Measurements from ENCODE around the gene CSNK1G2.

CSNK1G2 gene

GRCh38 chr19:1968279-1969175, 27.6 kb downstream of the CSNK1G2 start:
- DNase-seq (ENCODE audit: low read depth in 2 of 2) = no peak

GRCh38 chr19:1969176-1970002, 28.4 kb downstream of the CSNK1G2 start:
- no peak for DNase-seq (ENCODE audit: low read depth in 2 of 2)

- DNase-seq (ENCODE audit: low read depth in 2 of 2) = no peak
Measured at GRCh38 chr19:1970003-1970805, 29.2 kb downstream of the CSNK1G2 start.

- no peak for DNase-seq (ENCODE audit: low read depth in 2 of 2)
Measured at GRCh38 chr19:1970806-1971502, 30.0 kb downstream of the CSNK1G2 start.

GRCh38 chr19:1974381-1975161, 33.6 kb downstream of the CSNK1G2 start:
- DNase-seq (ENCODE audit: low read depth in 2 of 2) = no peak

- DNase-seq (ENCODE audit: low read depth in 2 of 2) = no peak
Measured at GRCh38 chr19:1975162-1975480, 34.1 kb downstream of the CSNK1G2 start.

- DNase-seq (ENCODE audit: low read depth in 2 of 2) = no peak
Measured at GRCh38 chr19:1977120-1977519, 36.1 kb downstream of the CSNK1G2 start.

- DNase-seq (ENCODE audit: low read depth in 2 of 2) = no peak
Measured at GRCh38 chr19:1978346-1978894, 37.4 kb downstream of the CSNK1G2 start.

- DNase-seq (ENCODE audit: low read depth in 2 of 2) = no peak
Measured at GRCh38 chr19:1979017-1979416, 38.0 kb downstream of the CSNK1G2 start.

- DNase-seq (ENCODE audit: low read depth in 2 of 2) = no peak
Measured at GRCh38 chr19:1979642-1980041, 38.7 kb downstream of the CSNK1G2 start.

- DNase-seq (ENCODE audit: low read depth in 2 of 2) = no peak
Measured at GRCh38 chr19:1980091-1980808, 39.3 kb downstream of the CSNK1G2 start.

- no peak for DNase-seq (ENCODE audit: low read depth in 2 of 2)
Measured at GRCh38 chr19:1980809-1981181, 39.8 kb downstream of the CSNK1G2 start.

- DNase-seq (ENCODE audit: low read depth in 2 of 2) = no peak
Measured at GRCh38 chr19:1981253-1981652, 40.3 kb downstream of the CSNK1G2 start.

- no peak for DNase-seq (ENCODE audit: low read depth in 2 of 2)
Measured at GRCh38 chr19:1984357-1984756, 43.4 kb downstream of the CSNK1G2 start.

GRCh38 chr19:1985588-1986356, 44.8 kb downstream of the CSNK1G2 start:
- no peak for DNase-seq (ENCODE audit: low read depth in 2 of 2)

- no peak for DNase-seq (ENCODE audit: low read depth in 2 of 2)
Measured at GRCh38 chr19:1986357-1987162, 45.6 kb downstream of the CSNK1G2 start.

GRCh38 chr19:1987197-1988187, 46.5 kb downstream of the CSNK1G2 start:
- no peak for DNase-seq (ENCODE audit: low read depth in 2 of 2)

Data from stimulated activated CD4-positive, alpha-beta T cell treated with anti-CD3 and anti-CD28 coated beads, Interleukin-4, amount 100 ng/mL, for 48 hours (primary cell).